Peyer's patch (tissue), 4 donors: ENCODE measurements around the gene SLC3A2. TPM values are rescaled to one million over a fixed set of nuclear protein-coding genes. Genes with fewer than 3 reads are reported as not detected.

Experiments used
- DNase-seq, 3 donors: peaks; one replicate each; pipeline ENCODE4 v3.0.0-alpha.2; 2017 to 2019
- H3K27ac ChIP-seq, 4 donors: fragments of 200-600 bp; sonication (generic); one replicate each; pipeline ENCODE4 v1.5.1; 2016 to 2019
- H3K27me3 ChIP-seq, 2 donors: fragments of 200-600 bp; sonication (generic); one replicate each; pipeline ENCODE4 v1.5.1; 2019
- H3K36me3 ChIP-seq, 3 donors: fragments of 200-600 bp; sonication (generic); one replicate each; pipeline ENCODE4 v1.5.1; 2016 to 2019
- H3K4me1 ChIP-seq, 4 donors: fragments of 200-600 bp; sonication (generic); one replicate each; pipeline ENCODE4 v1.5.1; 2016 to 2019
- H3K4me3 ChIP-seq, 4 donors: fragments of 200-600 bp; sonication (generic); 1 replicate in 3 of 4; 2 replicates in 1 of 4; pipeline ENCODE4 v1.5.1; 2016 to 2019; ENCODE audit warnings: mild to moderate bottlenecking in 1 of 4
- H3K9me3 ChIP-seq, 4 donors: fragments of 200-600 bp; sonication (generic); one replicate each; pipeline ENCODE4 v1.5.1; 2016 to 2019; ENCODE audit warnings: mild to moderate bottlenecking in 1 of 4
- POLR2A ChIP-seq, 2 donors: fragments of 450-650 bp; IDR thresholded peaks; one replicate each; pipeline ENCODE4 v1.5.1; 2017; ENCODE audit warnings: antibody characterized with exemption in 2 of 2, mild to moderate bottlenecking in 2 of 2, moderate library complexity in 2 of 2
- total RNA-seq, 4 donors: library from RNA; depleted of rRNA; stranded (reverse); fragments of >200 nt; gene quantifications; one replicate each; pipeline ENCODE4 v1.1.0, GENCODE V29; 2016
- TF ChIP-seq, protein P1 (sequence below), 6 experiments: fragments of 450-650 bp in 4 of 6; fragments of 200-600 bp in 2 of 6; sonication (generic) in 1 of 6; IDR thresholded peaks; one replicate each; pipeline ENCODE4 v1.5.1; 2017 to 2019; ENCODE audit warnings: antibody characterized with exemption in 6 of 6, mild to moderate bottlenecking in 3 of 6, moderate library complexity in 1 of 6

SLC3A2 gene
- 100 to 1,000 TPM in 3 of 4 donors, 10 to 100 TPM in 1; 64.4 to 253 (median 207) TPM for total RNA-seq

DNA sequence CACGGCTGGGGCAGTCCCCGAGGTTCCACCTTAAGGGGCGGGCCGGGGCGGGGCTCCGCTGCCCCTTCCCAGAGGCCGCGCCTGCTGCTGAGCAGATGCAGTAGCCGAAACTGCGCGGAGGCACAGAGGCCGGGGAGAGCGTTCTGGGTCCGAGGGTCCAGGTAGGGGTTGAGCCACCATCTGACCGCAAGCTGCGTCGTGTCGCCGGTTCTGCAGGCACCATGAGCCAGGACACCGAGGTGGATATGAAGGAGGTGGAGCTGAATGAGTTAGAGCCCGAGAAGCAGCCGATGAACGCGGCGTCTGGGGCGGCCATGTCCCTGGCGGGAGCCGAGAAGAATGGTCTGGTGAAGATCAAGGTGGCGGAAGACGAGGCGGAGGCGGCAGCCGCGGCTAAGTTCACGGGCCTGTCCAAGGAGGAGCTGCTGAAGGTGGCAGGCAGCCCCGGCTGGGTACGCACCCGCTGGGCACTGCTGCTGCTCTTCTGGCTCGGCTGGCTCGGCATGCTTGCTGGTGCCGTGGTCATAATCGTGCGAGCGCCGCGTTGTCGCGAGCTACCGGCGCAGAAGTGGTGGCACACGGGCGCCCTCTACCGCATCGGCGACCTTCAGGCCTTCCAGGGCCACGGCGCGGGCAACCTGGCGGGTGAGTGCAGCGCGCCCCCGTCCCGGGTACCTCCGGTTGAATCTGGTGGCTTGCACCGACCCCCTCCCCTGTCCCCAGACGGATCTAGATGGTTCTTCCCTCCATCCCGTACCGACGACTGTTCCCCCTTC, at the start of gene SLC3A2:
TSS of gene SLC3A2 (plus strand) at position 94 of the 776 bp plus-strand sequence. CDS start at position 222, 128 bp downstream.
- Histone ChIP-seq H3K4me1 (peaks cover 0 to 50% (median 15%) of the 10 kb centered on the region in 4 donors), H3K27me3 (no peaks in the 10 kb centered on the region), H3K9me3 (no peaks in the 10 kb centered on the region), H3K27ac (peak within 1 kb of the TSS; percentile 97 to 99 (median 97)), H3K36me3 (peaks cover 0 to 35% (median 0%) of the 10 kb centered on the region in 3 donors), H3K4me3 (peak within 1 kb of the TSS; percentile 80 to 97 (median 90))
- peak; percentile 94 to 96 (median 94) for DNase-seq
- peak; percentile 97 to 99 for TF ChIP-seq POLR2A (IDR thresholded peaks at IDR 0.05)
- TF ChIP-seq, protein P1, sequence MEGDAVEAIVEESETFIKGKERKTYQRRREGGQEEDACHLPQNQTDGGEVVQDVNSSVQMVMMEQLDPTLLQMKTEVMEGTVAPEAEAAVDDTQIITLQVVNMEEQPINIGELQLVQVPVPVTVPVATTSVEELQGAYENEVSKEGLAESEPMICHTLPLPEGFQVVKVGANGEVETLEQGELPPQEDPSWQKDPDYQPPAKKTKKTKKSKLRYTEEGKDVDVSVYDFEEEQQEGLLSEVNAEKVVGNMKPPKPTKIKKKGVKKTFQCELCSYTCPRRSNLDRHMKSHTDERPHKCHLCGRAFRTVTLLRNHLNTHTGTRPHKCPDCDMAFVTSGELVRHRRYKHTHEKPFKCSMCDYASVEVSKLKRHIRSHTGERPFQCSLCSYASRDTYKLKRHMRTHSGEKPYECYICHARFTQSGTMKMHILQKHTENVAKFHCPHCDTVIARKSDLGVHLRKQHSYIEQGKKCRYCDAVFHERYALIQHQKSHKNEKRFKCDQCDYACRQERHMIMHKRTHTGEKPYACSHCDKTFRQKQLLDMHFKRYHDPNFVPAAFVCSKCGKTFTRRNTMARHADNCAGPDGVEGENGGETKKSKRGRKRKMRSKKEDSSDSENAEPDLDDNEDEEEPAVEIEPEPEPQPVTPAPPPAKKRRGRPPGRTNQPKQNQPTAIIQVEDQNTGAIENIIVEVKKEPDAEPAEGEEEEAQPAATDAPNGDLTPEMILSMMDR (IDR thresholded peaks at IDR 0.05) = peak; percentile 54 to 80 (median 69)

DNA sequence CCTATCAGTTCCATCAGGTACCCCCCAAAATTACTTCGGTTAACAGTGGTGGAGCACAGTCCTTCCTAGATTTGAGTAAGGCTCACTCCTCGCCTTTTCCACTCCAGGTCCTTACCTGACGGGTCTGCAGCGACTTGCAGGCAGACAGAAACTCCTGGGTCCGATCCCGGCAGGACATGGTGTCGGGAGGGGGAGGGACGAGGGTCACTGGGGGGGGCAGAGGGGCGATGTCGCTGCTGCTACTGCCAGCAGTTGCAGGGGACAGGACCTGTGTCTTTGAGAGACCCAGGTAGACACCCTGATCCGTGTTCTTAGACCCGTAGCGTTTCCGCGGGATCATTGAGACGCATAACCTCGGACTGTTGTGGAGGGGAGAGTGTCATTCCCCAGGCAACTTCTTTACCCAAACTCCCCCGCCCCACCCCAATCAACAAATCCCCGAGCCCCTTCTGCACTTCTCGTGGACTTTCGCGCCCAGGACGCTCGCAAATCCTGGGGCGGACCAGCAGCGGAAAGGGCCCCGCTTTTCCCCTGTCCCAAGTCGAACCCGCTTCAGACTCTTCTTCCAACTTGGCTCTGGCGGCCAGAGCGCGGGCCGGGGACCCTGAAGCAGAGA, 49.7 kb upstream of the SLC3A2 start:
- Histone ChIP-seq H3K36me3 (peaks cover 0 to 45% (median 0%) of the 10 kb centered on the region in 3 donors), H3K4me3 (peak overlapping the region; percentile 65 to 99 (median 86)), H3K27ac (peak overlapping the region; percentile 86 to 100 (median 98)), H3K4me1 (peaks cover 0 to 46% (median 13%) of the 10 kb centered on the region in 4 donors), H3K9me3 (no peaks in the 10 kb centered on the region), H3K27me3 (no peaks in the 10 kb centered on the region)
- TF ChIP-seq, protein P1 (IDR thresholded peaks at IDR 0.05) = no peak
- TF ChIP-seq POLR2A (IDR thresholded peaks at IDR 0.05) = no peak
- DNase-seq = peak in 2 of 3 donors; percentile 49 to 50

DNA sequence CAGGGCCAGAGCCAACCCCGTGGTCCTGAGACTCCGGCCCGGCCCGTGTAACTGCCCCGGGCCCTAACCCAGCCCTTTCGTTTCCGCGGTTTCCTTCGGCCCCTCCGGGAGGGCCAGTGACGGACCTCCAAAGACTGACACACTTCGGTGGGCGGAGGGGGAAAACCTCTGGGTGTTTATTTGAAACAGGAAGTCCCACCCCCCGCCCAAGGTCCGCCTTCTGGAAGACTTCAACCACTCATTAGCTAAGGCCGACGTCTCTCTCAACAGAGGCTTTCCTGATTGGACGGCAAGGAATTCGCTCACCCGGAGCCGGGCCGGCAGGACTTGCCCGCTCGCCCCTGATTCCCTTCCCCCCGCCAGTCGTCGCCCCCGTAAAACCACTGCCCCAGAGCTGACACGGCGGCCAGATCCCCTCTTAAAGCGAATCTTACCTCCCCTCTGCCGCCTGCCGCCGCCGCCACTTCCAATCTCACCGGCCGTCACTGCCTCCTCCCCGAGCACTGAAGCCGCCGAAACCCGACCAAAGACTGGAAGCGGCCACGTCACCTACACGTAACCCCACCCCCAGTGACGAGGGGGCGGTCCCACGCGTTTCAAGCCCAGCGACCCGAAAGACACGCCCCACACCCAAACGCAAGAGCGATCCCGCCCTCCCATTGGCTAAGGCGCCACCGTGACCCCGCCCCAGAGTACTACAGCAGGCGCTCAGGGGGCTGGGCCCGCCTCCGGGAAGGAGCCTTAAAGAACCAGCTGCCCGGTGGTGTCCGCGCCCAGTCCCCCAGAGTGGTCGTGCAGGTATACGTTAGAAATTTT, 49.0 kb upstream of the SLC3A2 start, which contains the start of gene STX5:
TSS of gene STX5 (minus strand) at position 532 of the 816 bp plus-strand sequence. CDS start 808 bp downstream, outside the sequence.
- Histone ChIP-seq H3K9me3 (no peaks in the 10 kb centered on the region), H3K27ac (peak within 1 kb of the TSS; percentile 86 to 100 (median 98)), H3K27me3 (no peaks in the 10 kb centered on the region), H3K4me1 (peaks cover 0 to 46% (median 13%) of the 10 kb centered on the region in 4 donors), H3K4me3 (peak within 1 kb of the TSS; percentile 65 to 99 (median 86)), H3K36me3 (peaks cover 0 to 38% (median 0%) of the 10 kb centered on the region in 3 donors)
- TF ChIP-seq, protein P1 (IDR thresholded peaks at IDR 0.05) = no peak
- TF ChIP-seq POLR2A (IDR thresholded peaks at IDR 0.05) = peak; percentile 76 to 94
- peak; percentile 100 for DNase-seq

DNA sequence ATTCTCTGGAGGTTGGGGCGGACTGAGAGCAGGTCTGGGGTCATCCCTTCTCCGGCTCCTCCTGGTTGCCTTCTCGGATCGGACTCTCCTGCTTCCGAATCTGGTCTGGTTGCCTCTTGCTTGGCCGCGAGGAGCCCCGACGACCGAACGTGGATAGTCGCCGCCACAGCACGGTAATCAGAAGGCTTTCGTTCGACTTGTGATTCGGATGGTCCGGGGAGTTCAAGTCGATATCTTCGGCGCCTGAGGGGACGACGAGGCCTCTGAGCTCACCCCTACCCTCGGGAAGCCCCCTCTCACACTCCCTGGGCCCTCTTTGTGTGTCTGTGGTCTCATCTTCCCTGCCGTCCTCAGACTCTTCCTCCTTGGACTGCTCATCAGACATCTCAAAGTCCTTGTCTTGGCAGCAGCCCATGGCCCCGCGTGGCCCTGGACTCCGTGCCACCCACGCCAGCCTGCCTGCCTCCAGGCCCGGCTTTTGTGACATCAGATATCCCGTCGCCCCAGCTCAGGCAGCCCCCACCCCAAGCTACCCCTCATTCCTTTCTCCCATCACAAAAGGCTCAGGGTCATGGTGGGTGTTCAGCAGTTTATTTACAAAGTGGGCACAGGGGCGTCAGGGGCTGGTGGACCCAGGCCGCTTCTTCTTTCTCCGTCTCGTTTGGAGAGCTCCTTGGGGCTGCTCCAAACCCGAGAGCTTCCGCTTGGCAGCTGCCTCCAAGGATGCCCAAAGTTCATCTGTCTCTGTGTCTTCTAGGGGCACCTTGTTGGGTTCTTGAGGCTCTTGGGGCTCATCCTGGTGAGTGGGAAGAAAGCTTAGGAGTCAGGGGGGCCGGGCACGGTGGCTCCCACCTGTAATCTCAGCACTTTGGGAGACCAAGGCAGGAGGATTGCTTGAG, 48.1 kb upstream of the SLC3A2 start, which contains the start of gene TEX54:
TSS of gene TEX54 (minus strand) at position 506 of the 899 bp plus-strand sequence.
- Histone ChIP-seq H3K27ac (peak within 1 kb of the TSS; percentile 86 to 100 (median 98)), H3K36me3 (peaks cover 0 to 30% (median 0%) of the 10 kb centered on the region in 3 donors), H3K4me3 (peak within 1 kb of the TSS; percentile 65 to 99 (median 86)), H3K9me3 (no peaks in the 10 kb centered on the region), H3K4me1 (peaks cover 0 to 46% (median 13%) of the 10 kb centered on the region in 4 donors), H3K27me3 (no peaks in the 10 kb centered on the region)
- TF ChIP-seq, protein P1 (IDR thresholded peaks at IDR 0.05) = no peak
- no peak for TF ChIP-seq POLR2A (IDR thresholded peaks at IDR 0.05)
- peak in 1 of 3 donors; percentile 66 for DNase-seq
